ENCODE results near the gene NOTCH1. TPM values are rescaled to one million over a fixed set of nuclear protein-coding genes. Genes with fewer than 3 reads are reported as not detected.
A peak's percentile ranks its signal among the peaks of the same experiment; 100 is the strongest.

NOTCH1 gene
- total and polyA plus RNA-seq, 5 donors: 10.8 to 31.9 (median 27.8) TPM

DNA sequence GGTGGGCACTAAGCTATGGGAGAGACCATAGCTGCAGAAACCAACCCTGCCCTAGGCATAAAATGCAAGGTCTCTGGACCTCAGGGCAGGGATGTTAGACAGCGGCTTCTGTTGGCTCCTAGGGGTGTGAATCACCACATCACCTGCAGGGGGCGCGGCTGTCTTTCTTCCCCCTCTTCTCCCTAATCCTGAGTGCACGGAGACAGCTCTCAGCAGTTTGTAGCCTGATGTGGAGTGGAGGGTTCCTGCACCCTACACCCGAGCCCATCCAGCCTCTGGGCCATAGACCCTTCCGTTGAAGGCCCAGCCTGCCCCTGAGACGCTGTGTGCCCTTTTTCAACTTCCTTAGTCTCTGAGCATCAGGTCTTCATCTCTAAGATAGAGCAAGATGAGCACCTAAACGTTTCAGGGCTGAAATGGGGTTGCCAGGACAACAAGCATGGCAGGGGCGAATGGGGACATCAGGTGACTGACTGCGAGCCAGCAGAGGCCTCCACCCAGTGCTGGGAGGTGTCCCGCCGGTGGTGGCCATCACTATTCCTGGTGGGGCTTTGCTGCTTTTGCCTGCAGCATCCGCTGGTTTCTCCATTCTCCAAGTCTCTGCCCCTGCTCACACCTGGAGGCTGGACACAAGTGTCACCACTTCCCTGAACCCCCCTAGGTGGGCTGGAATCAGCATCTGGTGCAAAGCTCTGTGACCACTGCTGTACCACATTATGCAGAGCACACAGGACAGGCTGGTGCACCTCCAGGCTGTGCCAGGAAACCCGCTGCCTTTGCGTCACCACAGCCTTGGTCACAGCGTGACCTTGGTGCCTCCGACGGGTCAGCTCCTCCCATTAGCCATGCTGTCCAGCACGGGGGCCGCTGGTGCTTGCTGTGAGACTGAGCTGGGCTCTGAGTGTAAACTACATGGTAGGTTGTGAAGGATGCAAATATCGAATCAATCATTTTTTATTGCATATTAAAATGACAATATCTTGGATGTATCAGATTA is 60.5 kb downstream of the NOTCH1 start:
- WGBS: 44% methylated on average over 21 of the region's 21 CpGs
- no peaks in the 10 kb centered on the region for H3K9me3 ChIP-seq (ENCODE audit: control insufficient read depth, low read length)
- peaks cover 4% of the 10 kb centered on the region for H3K4me1 ChIP-seq (ENCODE audit: control insufficient read depth, insufficient read depth, low read length)
- intact Hi-C loops (cut with DNase I): loop anchor here in 3 of 4 donors (2.0 to 5.0 kb wide), 2 partner anchors 145 to 207 kb away; no protein-coding TSS in a partner anchor
- ATAC-seq (peak; percentile 10 to 19), DNase-seq (peak; percentile 80 to 93 (median 92))
- no peak overlapping the region for H3K27ac ChIP-seq (ENCODE audit: low read length)
- no peaks in the 10 kb centered on the region for H3K27me3 ChIP-seq (ENCODE audit: control insufficient read depth, insufficient read depth)
- no peak overlapping the region for H3K4me3 ChIP-seq (ENCODE audit: low read length)

DNA sequence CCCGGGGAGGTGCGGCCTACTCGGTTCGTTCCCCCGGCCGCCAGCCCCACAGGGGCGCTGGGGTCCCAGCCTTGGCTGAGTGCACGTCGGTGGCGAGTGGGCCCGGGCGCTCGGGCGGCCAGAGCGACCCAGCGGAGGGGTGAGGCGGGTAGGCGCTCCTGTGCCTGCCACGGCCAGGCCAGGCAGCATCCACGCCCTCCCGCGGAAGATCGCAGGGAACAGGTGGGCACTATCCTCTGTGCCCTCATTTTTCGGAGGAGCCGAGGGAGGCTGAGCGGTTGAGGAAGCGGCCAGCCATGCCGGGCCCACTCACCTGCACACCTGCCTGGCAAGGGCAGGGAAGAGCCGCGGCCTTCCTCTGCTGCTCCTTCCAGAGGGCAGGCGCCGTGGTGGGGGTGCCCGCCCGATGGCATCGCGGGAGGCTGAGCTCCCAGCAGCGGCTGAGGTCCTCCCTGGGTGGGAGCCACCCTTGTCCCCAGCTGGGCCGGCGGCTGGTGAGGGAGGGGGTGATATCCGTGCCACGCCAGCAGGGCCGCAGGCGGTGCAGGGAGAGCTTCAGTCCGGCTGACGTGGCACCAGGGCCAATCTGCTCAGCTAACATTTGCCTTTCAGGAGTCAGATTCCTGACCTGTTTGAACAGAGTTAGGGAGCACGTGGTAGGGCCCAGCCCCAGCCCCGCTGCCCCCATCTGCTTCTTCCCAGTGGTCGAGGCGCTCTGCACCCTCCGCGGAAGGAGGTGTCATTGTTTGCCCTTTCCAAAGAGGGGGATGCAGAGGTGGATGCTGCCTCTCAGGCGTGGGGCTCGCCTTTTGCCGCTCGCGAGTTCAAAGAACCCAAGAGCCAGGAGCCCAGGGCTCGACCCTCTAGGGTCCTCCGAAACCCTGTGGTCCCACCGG is 61.4 kb downstream of the NOTCH1 start:
- intact Hi-C loops (cut with DNase I): loop anchor here in 2 of 4 donors (2.0 to 5.0 kb wide), 2 partner anchors 146 to 208 kb away; no protein-coding TSS in a partner anchor
- peak in 2 of 3 donors; percentile 75 to 78 for DNase-seq

DNA sequence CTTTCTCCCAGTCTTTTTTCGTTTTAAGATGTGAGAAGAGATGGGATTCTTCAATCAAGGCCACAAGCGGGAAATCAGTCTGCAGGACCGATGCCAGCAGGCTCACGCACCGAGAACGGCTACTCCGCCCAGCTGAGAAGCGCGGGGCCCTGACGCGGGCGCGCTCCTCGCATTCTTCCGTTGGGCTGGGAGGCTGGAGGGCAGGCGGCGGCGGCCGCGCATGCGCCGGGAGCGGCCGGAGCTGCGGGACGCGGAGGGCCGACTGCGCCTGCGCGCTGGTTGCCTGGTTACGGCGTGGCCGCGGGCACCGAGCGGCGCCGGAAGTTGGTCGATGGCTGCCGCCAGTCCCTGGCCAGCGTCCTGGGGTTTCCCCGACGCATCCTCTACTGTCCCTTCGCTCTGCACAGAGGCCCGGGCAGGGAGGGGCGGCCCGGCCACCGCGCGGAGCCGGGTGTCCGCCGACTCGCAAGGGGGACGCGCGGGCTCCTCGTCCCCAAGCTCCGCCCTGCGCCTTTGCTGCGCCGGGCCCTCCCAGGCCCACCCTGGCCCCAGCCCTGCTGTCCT is 62.2 kb downstream of the NOTCH1 start:
- intact Hi-C loops (cut with DNase I): loop anchor here in 2 of 4 donors (2.0 kb wide), 1 partner anchor 147 kb away; no protein-coding TSS in a partner anchor
- peak; percentile 60 to 62 for ATAC-seq
- under 1% methylated on average over 63 of the region's 63 CpGs for WGBS

More for the DNA sequence above, 61.4 kb downstream of the NOTCH1 start:
- Histone ChIP-seq H3K4me3 (ENCODE audit: low read length) (peak overlapping the region; percentile 4), H3K4me1 (ENCODE audit: control insufficient read depth, insufficient read depth, low read length) (peaks cover 4% of the 10 kb centered on the region), H3K9me3 (ENCODE audit: control insufficient read depth, low read length) (no peaks in the 10 kb centered on the region), H3K27me3 (ENCODE audit: control insufficient read depth, insufficient read depth) (no peaks in the 10 kb centered on the region), H3K27ac (ENCODE audit: low read length) (no peak overlapping the region)
- WGBS: 40% methylated on average over 59 of the region's 59 CpGs
- ATAC-seq: peak; percentile 1

DNA sequence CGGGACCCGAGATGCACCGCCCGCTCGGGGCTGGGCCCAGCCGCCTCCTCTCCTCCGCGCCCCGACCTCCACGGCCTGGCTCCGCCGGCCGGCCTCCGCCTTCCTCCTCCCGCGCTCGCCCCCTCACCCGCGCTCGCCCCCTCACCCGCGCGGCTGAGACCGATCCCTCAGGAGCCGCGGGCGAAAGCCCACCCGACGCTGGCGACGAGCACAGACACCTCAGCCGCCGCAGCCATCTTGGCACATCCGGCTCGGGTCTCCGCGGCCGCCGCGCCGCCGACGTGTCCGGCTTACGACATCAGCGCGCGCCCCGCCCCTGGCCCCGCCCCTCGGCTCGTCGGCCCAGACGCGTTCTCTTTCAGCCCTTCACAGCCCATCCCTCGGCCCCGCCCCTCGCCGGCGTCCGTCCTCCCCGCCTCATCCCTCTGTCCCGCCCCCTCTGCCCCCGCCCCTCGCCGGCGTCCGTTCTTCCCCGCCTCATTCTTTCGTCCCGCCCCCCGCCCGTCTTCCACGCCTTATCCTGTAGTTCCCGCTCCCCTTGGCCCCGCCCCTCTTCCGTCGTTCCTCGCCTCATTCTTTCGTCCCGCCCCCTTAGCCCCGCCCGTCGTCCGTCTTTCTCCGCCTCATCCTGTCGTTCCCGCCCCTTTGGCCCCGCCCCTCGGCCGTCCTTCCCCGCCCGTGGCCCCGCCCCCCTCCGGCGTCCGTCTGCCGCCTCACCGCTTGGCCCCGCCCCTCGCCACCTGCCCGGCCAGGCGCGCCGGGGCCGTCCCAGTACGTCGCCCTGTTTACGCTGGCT is 62.9 kb downstream of the NOTCH1 start, which contains the start of gene SEC16A:
Gene SEC16A, minus strand, starts transcription at position 248 of the 796 bp plus-strand sequence. CDS start 5,425 bp downstream, outside the sequence.
- H3K27me3 ChIP-seq (ENCODE audit: control insufficient read depth, insufficient read depth): no peaks in the 10 kb centered on the region
- H3K27ac ChIP-seq (ENCODE audit: low read length): peak within 1 kb of the TSS; percentile 92
- H3K4me1 ChIP-seq (ENCODE audit: control insufficient read depth, insufficient read depth, low read length): peaks cover 4% of the 10 kb centered on the region
- no peaks in the 10 kb centered on the region for H3K9me3 ChIP-seq (ENCODE audit: control insufficient read depth, low read length)
- intact Hi-C loops (cut with DNase I): no loop called here
- DNase-seq: peak; percentile 100
- under 1% methylated on average over 109 of the region's 109 CpGs for WGBS
- peak within 1 kb of the TSS; percentile 73 for H3K4me3 ChIP-seq (ENCODE audit: low read length)
- ATAC-seq: peak; percentile 84 to 89

More for the DNA sequence above, 62.2 kb downstream of the NOTCH1 start:
- peak overlapping the region; percentile 84 for H3K27ac ChIP-seq (ENCODE audit: low read length)
- DNase-seq: peak; percentile 94 to 98 (median 98)
- peak overlapping the region; percentile 4 for H3K4me3 ChIP-seq (ENCODE audit: low read length)
- no peaks in the 10 kb centered on the region for H3K9me3 ChIP-seq (ENCODE audit: control insufficient read depth, low read length)
- no peaks in the 10 kb centered on the region for H3K27me3 ChIP-seq (ENCODE audit: control insufficient read depth, insufficient read depth)
- H3K4me1 ChIP-seq (ENCODE audit: control insufficient read depth, insufficient read depth, low read length): peaks cover 4% of the 10 kb centered on the region

DNA sequence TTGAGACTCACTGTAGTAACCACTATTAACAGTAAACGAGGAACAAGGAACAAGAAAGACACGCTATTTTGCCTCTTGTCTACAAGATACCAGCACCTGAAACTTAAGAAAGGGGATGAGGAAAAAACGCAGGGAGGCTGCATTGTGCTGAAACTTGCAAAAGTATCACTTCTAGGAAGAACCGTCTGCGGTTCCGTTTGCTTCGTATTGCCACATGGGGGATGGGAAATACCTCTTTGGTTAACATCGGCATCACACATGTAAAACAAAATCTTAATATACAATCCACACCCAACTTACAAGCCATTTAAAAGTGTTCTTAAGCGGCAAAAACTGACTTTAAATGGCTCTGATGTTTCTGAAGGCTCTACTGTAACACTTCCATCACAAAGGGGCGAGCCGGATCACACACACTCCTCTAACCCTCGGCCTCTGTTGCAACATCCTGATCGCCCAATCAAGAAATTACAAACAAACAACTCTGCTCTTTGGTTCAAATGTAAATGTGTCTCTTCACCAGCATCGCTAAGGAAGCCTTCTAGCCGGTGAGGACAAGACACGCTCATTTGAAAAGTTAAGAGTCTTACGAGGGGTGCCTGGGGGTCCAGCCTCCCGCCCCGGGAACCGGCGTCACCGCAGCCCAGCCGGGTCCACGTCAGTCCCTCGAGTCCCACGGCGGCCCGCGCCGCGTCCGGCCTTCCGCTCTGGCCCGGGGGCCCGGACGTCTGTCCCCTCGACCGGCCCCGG is 63.6 kb downstream of the NOTCH1 start:
- WGBS: under 1% methylated on average over 39 of the region's 39 CpGs
- no peaks in the 10 kb centered on the region for H3K9me3 ChIP-seq (ENCODE audit: control insufficient read depth, low read length)
- peak overlapping the region; percentile 73 for H3K4me3 ChIP-seq (ENCODE audit: low read length)
- DNase-seq (peak in 1 of 3 donors; percentile 43), ATAC-seq (no peak)
- H3K4me1 ChIP-seq (ENCODE audit: control insufficient read depth, insufficient read depth, low read length): peaks cover 4% of the 10 kb centered on the region
- no peaks in the 10 kb centered on the region for H3K27me3 ChIP-seq (ENCODE audit: control insufficient read depth, insufficient read depth)
- H3K27ac ChIP-seq (ENCODE audit: low read length): peak overlapping the region; percentile 92
- intact Hi-C loops (cut with DNase I): no loop called here

DNA sequence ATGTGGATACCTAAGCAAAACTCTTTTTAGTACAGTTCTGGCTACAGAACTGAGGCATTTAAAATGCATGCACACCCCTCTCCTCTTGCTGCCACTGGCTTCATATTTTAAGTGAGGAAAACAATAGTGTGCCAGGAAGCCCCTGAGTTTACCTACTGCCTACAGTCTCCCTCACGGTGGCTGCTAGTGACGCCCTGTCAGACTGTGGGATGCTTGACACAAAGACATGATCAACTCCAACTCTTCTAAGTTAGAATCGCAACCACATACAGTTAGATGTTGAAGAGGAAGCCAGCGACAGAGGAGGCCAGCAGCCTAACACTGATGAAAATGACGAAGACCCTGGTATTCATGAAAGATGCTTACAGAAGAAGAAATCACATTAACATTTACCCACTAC is 64.3 kb downstream of the NOTCH1 start:
- peaks cover 4% of the 10 kb centered on the region for H3K4me1 ChIP-seq (ENCODE audit: control insufficient read depth, insufficient read depth, low read length)
- H3K4me3 ChIP-seq (ENCODE audit: low read length): peak overlapping the region; percentile 73
- intact Hi-C loops (cut with DNase I): no loop called here
- H3K27me3 ChIP-seq (ENCODE audit: control insufficient read depth, insufficient read depth): no peaks in the 10 kb centered on the region
- WGBS: 46% methylated on average over 5 of the region's 5 CpGs
- ATAC-seq: no peak
- H3K9me3 ChIP-seq (ENCODE audit: control insufficient read depth, low read length): no peaks in the 10 kb centered on the region
- H3K27ac ChIP-seq (ENCODE audit: low read length): no peak overlapping the region
- peak in 1 of 3 donors; percentile 34 for DNase-seq

DNA sequence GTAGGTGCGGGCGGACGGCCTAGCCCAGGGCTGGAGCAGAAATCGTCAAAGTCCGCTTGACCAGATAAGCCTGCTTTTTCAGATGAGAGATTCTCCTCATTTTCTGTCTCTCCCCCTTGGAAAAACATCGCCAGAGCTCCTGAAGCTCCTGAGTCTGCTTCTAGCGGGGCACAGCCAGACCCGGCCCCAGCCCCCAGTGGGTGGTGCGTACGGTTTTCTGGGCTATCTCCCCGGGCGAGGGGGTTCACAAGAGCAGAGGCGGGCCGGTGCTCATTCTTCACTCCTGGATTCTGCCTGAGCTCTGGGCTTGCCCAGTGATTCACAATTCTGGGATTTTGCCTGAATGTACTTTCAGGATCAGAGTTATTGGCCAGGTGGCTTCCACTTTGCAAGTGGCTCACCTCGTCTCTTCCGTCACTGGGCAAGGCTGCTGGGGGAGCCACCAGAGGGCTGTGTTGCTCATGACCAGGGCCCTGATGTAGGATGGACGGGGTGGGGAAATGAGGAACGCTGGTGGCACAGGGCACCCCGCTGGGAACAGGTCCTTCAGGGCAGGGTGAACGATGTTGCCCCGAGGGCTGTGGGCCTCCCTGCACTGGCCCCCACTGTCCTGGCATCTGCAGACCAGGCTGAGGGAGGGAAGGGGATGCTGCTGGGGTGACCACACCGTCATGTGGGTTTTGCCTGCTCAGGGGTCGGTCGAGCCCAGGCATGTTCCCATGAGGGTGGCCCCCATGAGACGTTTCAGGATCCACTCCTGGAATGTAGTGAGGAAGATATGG is 69.3 kb downstream of the NOTCH1 start:
- ATAC-seq (no peak), DNase-seq (peak in 2 of 3 donors; percentile 43 to 54)
- intact Hi-C loops (cut with DNase I): no loop called here
- H3K4me3 ChIP-seq (ENCODE audit: low read length): no peak overlapping the region
- no peak overlapping the region for H3K27ac ChIP-seq (ENCODE audit: low read length)
- H3K9me3 ChIP-seq (ENCODE audit: control insufficient read depth, low read length): no peaks in the 10 kb centered on the region
- no peaks in the 10 kb centered on the region for H3K27me3 ChIP-seq (ENCODE audit: control insufficient read depth, insufficient read depth)
- no peaks in the 10 kb centered on the region for H3K4me1 ChIP-seq (ENCODE audit: control insufficient read depth, insufficient read depth, low read length)
- WGBS: 86% methylated on average over 25 of the region's 25 CpGs

DNA sequence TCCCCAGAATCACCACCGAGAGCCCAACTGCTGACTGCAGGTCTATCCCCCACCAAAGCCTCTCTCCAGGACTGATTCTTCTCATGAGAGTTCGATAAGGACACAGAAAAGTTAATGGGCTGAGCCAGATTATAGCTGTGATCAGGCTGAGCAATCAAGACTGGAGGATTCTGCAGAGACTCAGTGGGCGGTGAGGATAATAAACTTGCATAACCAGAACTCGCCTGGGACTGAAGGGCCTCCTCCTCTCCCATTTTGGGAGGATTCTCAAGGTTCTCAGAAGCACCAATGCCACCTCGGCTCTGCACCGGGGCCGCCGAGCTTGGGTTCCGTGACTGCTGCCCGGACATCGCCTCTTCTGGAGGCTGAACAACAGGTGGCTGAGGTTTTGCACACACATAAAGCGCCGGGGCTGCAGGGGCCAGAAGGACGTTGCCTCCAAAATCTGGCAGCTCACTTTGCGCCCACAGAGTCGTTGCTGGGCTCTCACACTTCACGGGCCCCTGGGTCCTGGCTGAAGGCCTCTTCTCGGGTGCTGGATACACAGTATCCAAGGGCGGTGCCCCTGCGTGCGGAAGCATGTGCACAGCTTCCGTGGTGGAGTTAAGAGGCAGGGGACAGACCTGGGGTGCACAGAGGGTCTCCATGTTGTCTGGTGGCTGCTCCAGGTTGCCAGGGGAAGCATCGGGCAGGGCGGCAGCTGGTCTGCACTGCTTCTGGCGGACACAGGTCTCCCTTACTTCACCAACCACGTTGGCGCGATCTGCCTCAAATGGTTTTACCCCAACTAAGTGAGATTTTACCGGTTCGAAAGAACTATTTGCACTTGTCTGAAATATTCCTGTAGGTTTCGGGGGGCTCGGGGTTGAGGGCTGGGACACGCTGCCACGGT is 70.6 kb downstream of the NOTCH1 start:
- Histone ChIP-seq H3K9me3 (ENCODE audit: control insufficient read depth, low read length) (no peaks in the 10 kb centered on the region), H3K4me3 (ENCODE audit: low read length) (no peak overlapping the region), H3K4me1 (ENCODE audit: control insufficient read depth, insufficient read depth, low read length) (no peaks in the 10 kb centered on the region), H3K27me3 (ENCODE audit: control insufficient read depth, insufficient read depth) (no peaks in the 10 kb centered on the region), H3K27ac (ENCODE audit: low read length) (no peak overlapping the region)
- 93% methylated on average over 34 of the region's 34 CpGs for WGBS
- ATAC-seq: no peak
- intact Hi-C loops (cut with DNase I): no loop called here
- DNase-seq: peak in 2 of 3 donors; percentile 31 to 33

All from right cardiac atrium (tissue), 5 donors.